Adrenal gland (tissue), 12 donors: ENCODE data around the gene TJP3. TPM values are rescaled to one million over a fixed set of nuclear protein-coding genes. Genes with fewer than 3 reads are reported as not detected.

Experiments used
- DNase-seq, 7 donors: peaks; one replicate each; pipeline ENCODE4 v3.0.0-alpha.2; 2019 to 2020
- H3K27ac ChIP-seq, 5 donors: fragments of 200-600 bp; sonication (generic) in 4 of 5; 1 replicate in 3 of 5; 2 replicates in 2 of 5; pipeline versions ENCODE4 v1.5.1 to v1.8.0; 2016 to 2020; ENCODE audit warnings: mild to moderate bottlenecking in 1 of 5
- H3K27me3 ChIP-seq: fragments of 200-600 bp; 2 replicates; pipeline ENCODE4 v1.8.0; 2021
- H3K36me3 ChIP-seq, 2 donors: fragments of 200-600 bp; replicated peaks in 1 of 2; 1 replicate in 1 of 2; 2 replicates in 1 of 2; pipeline versions ENCODE4 v1.5.1 to v1.8.0; 2018 to 2022
- H3K4me1 ChIP-seq, 2 donors: fragments of 200-600 bp; replicated peaks in 1 of 2; 1 replicate in 1 of 2; 2 replicates in 1 of 2; pipeline versions ENCODE4 v1.5.1 to v1.8.0; 2018 to 2021
- H3K4me3 ChIP-seq, 4 donors: fragments of 200-600 bp; sonication (generic) in 3 of 4; one replicate each; pipeline ENCODE4 v1.5.1; 2016 to 2018
- H3K9me3 ChIP-seq, 3 donors: fragments of 200-600 bp; sonication (generic) in 1 of 3; replicated peaks in 1 of 3; 1 replicate in 2 of 3; 2 replicates in 1 of 3; pipeline versions ENCODE4 v1.5.1 to v1.8.0; 2016 to 2021
- POLR2A ChIP-seq, 2 donors: fragments of 450-650 bp; IDR thresholded peaks; one replicate each; pipeline ENCODE4 v1.6.1; 2017; ENCODE audit warnings: antibody characterized with exemption in 2 of 2, mild to moderate bottlenecking in 2 of 2, moderate library complexity in 1 of 2
- WGBS, 4 donors: extraction: QIAGEN DNeasy Blood & Tissue Kit in 2 of 4; methylation state at CpG; one replicate each; pipeline versions ENCODE4 v1.1.5 to v1.1.7; 2013 to 2017; 5-methylcytosine and 5-hydroxymethylcytosine counted together
- intact Hi-C, 2 donors: fragments of 100-400 bp; cut with DNase I; formaldehyde crosslinking; loops; one replicate each; pipeline versions ENCODE4 v1.14.1 to v1.15.0; 2022 to 2023
- polyA plus RNA-seq, 3 donors: library from polyadenylated mRNA; stranded (reverse); fragments of 200-250 nt in 2 of 3; fragments of 350-450 nt in 1 of 3; fragmentation: Illumina TruSeq in 1 of 3; extraction: RNeasy Lipid Tissue Mini Kit (QIAGEN cat#74804) in 1 of 3; gene quantifications; one replicate each; pipeline ENCODE4 v1.2.3, GENCODE V29; 2013 to 2014
- total RNA-seq, 9 donors: library from RNA; depleted of rRNA in 4 of 9; stranded (reverse); fragments of >200 nt in 4 of 9; fragments of 120-200 nt in 1 of 9; fragmentation: NEBNext Ultra II Directional in 1 of 9; extraction: Animal tissue kit (Norgen Biotek cat#: 25700) in 1 of 9; gene quantifications; one replicate each; pipeline versions ENCODE4 v1.1.0 to v1.2.4, GENCODE V29; 2013 to 2023
- TF ChIP-seq, protein P1 (sequence below), 6 experiments: fragments of 450-650 bp in 4 of 6; fragments of 200-600 bp in 2 of 6; sonication (generic) in 1 of 6; IDR thresholded peaks; 1 replicate in 5 of 6; 2 replicates in 1 of 6; pipeline versions ENCODE4 v1.5.1 to v1.8.0; 2016 to 2021; ENCODE audit warnings: antibody characterized with exemption in 6 of 6, mild to moderate bottlenecking in 2 of 6, moderate library complexity in 1 of 6
- donor health status: healthy with polysubstance abuse.
- donor health status: Bipolar disorder and iron deficiency.
- donor health status: DM: yes; HTN: yes; CAD: no.
- donor health status: DM: no; HTN: no; CAD: no.
- donor health status: DM: no; HTN: no; CAD: no.
- donor health status: DM: yes; HTN: yes; CAD: no.

Gene TJP3
- total and polyA plus RNA-seq, 12 donors, result 0.07 to 2.5 (median 0.24) TPM; not detected in 6

- no peaks in the 10 kb centered on the region for H3K9me3 ChIP-seq
- intact Hi-C loops, result loop anchor here (5.0 kb wide), 1 partner anchor 33 kb away; no protein-coding TSS in a partner anchor
- 3 to 15% (median 5%) methylated on average over 13 to 82 of the region's 82 CpGs for WGBS, 4 donors
- peak within 1 kb of the TSS in 4 of 5 donors; percentile 43 to 83 (median 63) for H3K27ac ChIP-seq
- peak within 1 kb of the TSS; percentile 41 to 91 (median 82) for H3K4me3 ChIP-seq
- peaks cover 0 to 8% of the 10 kb centered on the region in 2 donors for H3K4me1 ChIP-seq
- H3K36me3 ChIP-seq, result no peaks in the 10 kb centered on the region
- peak; percentile 85 to 94 (median 90) for DNase-seq
- peaks cover 3% of the 10 kb centered on the region for H3K27me3 ChIP-seq
- TF ChIP-seq POLR2A (IDR thresholded peaks at IDR 0.05), result peak; percentile 33 to 55
- TF ChIP-seq, protein P1, sequence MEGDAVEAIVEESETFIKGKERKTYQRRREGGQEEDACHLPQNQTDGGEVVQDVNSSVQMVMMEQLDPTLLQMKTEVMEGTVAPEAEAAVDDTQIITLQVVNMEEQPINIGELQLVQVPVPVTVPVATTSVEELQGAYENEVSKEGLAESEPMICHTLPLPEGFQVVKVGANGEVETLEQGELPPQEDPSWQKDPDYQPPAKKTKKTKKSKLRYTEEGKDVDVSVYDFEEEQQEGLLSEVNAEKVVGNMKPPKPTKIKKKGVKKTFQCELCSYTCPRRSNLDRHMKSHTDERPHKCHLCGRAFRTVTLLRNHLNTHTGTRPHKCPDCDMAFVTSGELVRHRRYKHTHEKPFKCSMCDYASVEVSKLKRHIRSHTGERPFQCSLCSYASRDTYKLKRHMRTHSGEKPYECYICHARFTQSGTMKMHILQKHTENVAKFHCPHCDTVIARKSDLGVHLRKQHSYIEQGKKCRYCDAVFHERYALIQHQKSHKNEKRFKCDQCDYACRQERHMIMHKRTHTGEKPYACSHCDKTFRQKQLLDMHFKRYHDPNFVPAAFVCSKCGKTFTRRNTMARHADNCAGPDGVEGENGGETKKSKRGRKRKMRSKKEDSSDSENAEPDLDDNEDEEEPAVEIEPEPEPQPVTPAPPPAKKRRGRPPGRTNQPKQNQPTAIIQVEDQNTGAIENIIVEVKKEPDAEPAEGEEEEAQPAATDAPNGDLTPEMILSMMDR (IDR thresholded peaks at IDR 0.05), result peak; percentile 45 to 88 (median 72)
Measured at GRCh38 chr19:3700242-3701032, 7.7 kb upstream of the TJP3 start, which contains the start of gene PIP5K1C. PIP5K1C (minus strand) TSS chr19:3700468; CDS start chr19:3700390, 78 bp downstream.

DNA sequence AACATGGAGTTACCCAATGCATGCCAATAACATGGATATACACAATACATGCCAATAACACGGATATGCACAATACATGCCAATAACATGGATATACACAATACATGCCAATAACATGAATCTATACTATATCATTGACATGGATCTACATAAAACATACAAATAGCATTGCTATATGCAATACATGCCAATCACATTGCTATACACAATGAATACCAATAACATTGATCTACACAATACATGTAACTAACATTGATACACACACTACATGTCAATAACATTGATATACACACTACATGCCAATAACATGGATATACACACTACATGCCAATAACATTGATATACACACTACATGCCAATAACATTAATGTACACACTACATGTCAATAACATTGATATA is 7.0 kb upstream of the TJP3 start:
- H3K36me3 ChIP-seq, result no peaks in the 10 kb centered on the region
- WGBS, 4 donors, result 0 to 13% (median 10%) methylated on average over 1 of the region's 1 CpG
- H3K27me3 ChIP-seq, result peaks cover 6% of the 10 kb centered on the region
- H3K4me3 ChIP-seq, result no peak overlapping the region
- TF ChIP-seq POLR2A (IDR thresholded peaks at IDR 0.05), result no peak
- TF ChIP-seq, protein P1 (IDR thresholded peaks at IDR 0.05), result no peak
- peaks cover 0 to 8% of the 10 kb centered on the region in 2 donors for H3K4me1 ChIP-seq
- H3K9me3 ChIP-seq, result no peaks in the 10 kb centered on the region
- intact Hi-C loops, result loop anchor here (5.0 kb wide), 1 partner anchor 34 kb away; no protein-coding TSS in a partner anchor
- H3K27ac ChIP-seq, result no peak overlapping the region
- DNase-seq, result no peak

DNA sequence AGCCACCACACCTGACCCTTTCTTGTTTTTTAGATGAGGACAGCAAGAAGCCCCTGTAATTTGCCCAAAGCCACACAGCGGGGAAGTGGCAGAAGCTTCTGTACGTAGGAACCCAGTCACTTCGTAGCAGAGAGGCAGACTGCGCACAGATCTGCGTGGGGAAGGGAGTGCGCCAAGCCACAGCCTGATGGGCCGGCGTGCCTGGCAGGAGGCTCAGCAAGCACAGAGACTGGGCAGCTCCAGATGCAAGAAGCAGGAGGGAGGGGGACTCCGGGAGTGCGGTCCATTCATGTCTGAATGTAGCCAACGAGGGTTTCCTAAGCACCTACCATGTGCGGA is 347 bp upstream of the TJP3 start:
- Histone ChIP-seq H3K27me3 (peaks cover 17% of the 10 kb centered on the region), H3K27ac (no peak overlapping the region), H3K4me3 (no peak overlapping the region), H3K4me1 (no peaks in the 10 kb centered on the region), H3K9me3 (no peaks in the 10 kb centered on the region), H3K36me3 (no peaks in the 10 kb centered on the region)
- TF ChIP-seq, protein P1 (IDR thresholded peaks at IDR 0.05), result no peak
- TF ChIP-seq POLR2A (IDR thresholded peaks at IDR 0.05), result no peak
- WGBS, 4 donors, result 83 to 92% (median 87%) methylated on average over 8 to 12 of the region's 12 CpGs
- DNase-seq, result no peak
- intact Hi-C loops, result no loop called here

- Histone ChIP-seq H3K36me3 (no peaks in the 10 kb centered on the region), H3K9me3 (no peaks in the 10 kb centered on the region), H3K27me3 (peaks cover 14% of the 10 kb centered on the region), H3K4me1 (no peaks in the 10 kb centered on the region), H3K27ac (no peak overlapping the region), H3K4me3 (no peak overlapping the region)
- WGBS, 4 donors, result 40 to 46% (median 43%) methylated on average over 17 to 20 of the region's 20 CpGs
- DNase-seq, result peak; percentile 46 to 83 (median 69)
- TF ChIP-seq, protein P1 (IDR thresholded peaks at IDR 0.05), result no peak
- TF ChIP-seq POLR2A (IDR thresholded peaks at IDR 0.05), result no peak
- intact Hi-C loops, result no loop called here
Measured at GRCh38 chr19:3710265-3710812, 2.2 kb downstream of the TJP3 start.
